ENCODE measurements around the gene CHCHD3.

- TF ChIP-seq CTCF (conservative IDR thresholded peaks at IDR 0.05) (no peak), EZH2 (IDR thresholded peaks at IDR 0.05; ENCODE audit: low read depth) (no peak)
These were observed 11.3 kb downstream of the CHCHD3 start for GRCh38 chr7:133070562-133070961.

Measured in PC-9 (cell line).